ENCODE data around the gene GJD2. TPM values are rescaled to one million over a fixed set of nuclear protein-coding genes. Genes with fewer than 3 reads are reported as not detected.

GJD2 gene
- total and polyA plus RNA-seq, 4 donors = 0.13 TPM; not detected in 3

- no peak for ATAC-seq (ENCODE audit: low FRiP score)
- Histone ChIP-seq H3K4me3 (ENCODE audit: low read length in 2 of 2) (no peak overlapping the region), H3K27me3 (ENCODE audit: control insufficient read depth in 1 of 2, insufficient read depth in 2 of 2, low read length in 1 of 2) (no peaks in the 10 kb centered on the region), H3K4me1 (ENCODE audit: control insufficient read depth in 1 of 2, insufficient read depth in 2 of 2, low read length in 2 of 2) (no peaks in the 10 kb centered on the region), H3K9me3 (ENCODE audit: control insufficient read depth, low read length) (no peaks in the 10 kb centered on the region), H3K27ac (ENCODE audit: low read depth in 1 of 2, low read length in 2 of 2) (no peak overlapping the region), H3K36me3 (ENCODE audit: control insufficient read depth in 1 of 2, insufficient read depth in 2 of 2, low read length in 1 of 2) (no peaks in the 10 kb centered on the region)
- intact Hi-C loops (cut with DNase I) = no loop called here
- 91% methylated on average over 2 of the region's 2 CpGs for WGBS, 2 donors
- DNase-seq = no peak
These were observed 16.8 kb downstream of the GJD2 start for GRCh38 chr15:34738002-34738401.

GRCh38 chr15:34737477-34737876, 17.3 kb downstream of the GJD2 start:
- Histone ChIP-seq H3K27me3 (ENCODE audit: control insufficient read depth in 1 of 2, insufficient read depth in 2 of 2, low read length in 1 of 2) (no peaks in the 10 kb centered on the region), H3K9me3 (ENCODE audit: control insufficient read depth, low read length) (no peaks in the 10 kb centered on the region), H3K27ac (ENCODE audit: low read depth in 1 of 2, low read length in 2 of 2) (no peak overlapping the region), H3K4me3 (ENCODE audit: low read length in 2 of 2) (no peak overlapping the region), H3K36me3 (ENCODE audit: control insufficient read depth in 1 of 2, insufficient read depth in 2 of 2, low read length in 1 of 2) (no peaks in the 10 kb centered on the region), H3K4me1 (ENCODE audit: control insufficient read depth in 1 of 2, insufficient read depth in 2 of 2, low read length in 2 of 2) (no peaks in the 10 kb centered on the region)
- no peak for ATAC-seq (ENCODE audit: low FRiP score)
- 42 to 50% methylated on average over 3 of the region's 3 CpGs for WGBS, 2 donors
- intact Hi-C loops (cut with DNase I) = no loop called here
- DNase-seq = no peak

- ATAC-seq (ENCODE audit: low FRiP score) (no peak), DNase-seq (no peak)
- H3K9me3 ChIP-seq (ENCODE audit: control insufficient read depth, low read length) = no peaks in the 10 kb centered on the region
- no peaks in the 10 kb centered on the region for H3K27me3 ChIP-seq (ENCODE audit: control insufficient read depth in 1 of 2, insufficient read depth in 2 of 2, low read length in 1 of 2)
- whole genome bisulfite sequencing, 2 donors = 58 to 65% methylated on average over 5 of the region's 5 CpGs
- H3K27ac ChIP-seq (ENCODE audit: low read depth in 1 of 2, low read length in 2 of 2) = no peak overlapping the region
- H3K4me1 ChIP-seq (ENCODE audit: control insufficient read depth in 1 of 2, insufficient read depth in 2 of 2, low read length in 2 of 2) = no peaks in the 10 kb centered on the region
- H3K4me3 ChIP-seq (ENCODE audit: low read length in 2 of 2) = no peak overlapping the region
- intact Hi-C loops (cut with DNase I) = no loop called here
- H3K36me3 ChIP-seq (ENCODE audit: control insufficient read depth in 1 of 2, insufficient read depth in 2 of 2, low read length in 1 of 2) = no peaks in the 10 kb centered on the region
These were observed 20.5 kb downstream of the GJD2 start for GRCh38 chr15:34734303-34734702.

- H3K4me3 ChIP-seq (ENCODE audit: low read length in 2 of 2) = no peak overlapping the region
- no peak overlapping the region for H3K27ac ChIP-seq (ENCODE audit: low read depth in 1 of 2, low read length in 2 of 2)
- ATAC-seq (ENCODE audit: low FRiP score) (no peak), DNase-seq (no peak)
- H3K9me3 ChIP-seq (ENCODE audit: control insufficient read depth, low read length) = no peaks in the 10 kb centered on the region
- 80 to 81% methylated on average over 2 of the region's 2 CpGs for WGBS, 2 donors
- no peaks in the 10 kb centered on the region for H3K36me3 ChIP-seq (ENCODE audit: control insufficient read depth in 1 of 2, insufficient read depth in 2 of 2, low read length in 1 of 2)
- H3K4me1 ChIP-seq (ENCODE audit: control insufficient read depth in 1 of 2, insufficient read depth in 2 of 2, low read length in 2 of 2) = no peaks in the 10 kb centered on the region
- no peaks in the 10 kb centered on the region for H3K27me3 ChIP-seq (ENCODE audit: control insufficient read depth in 1 of 2, insufficient read depth in 2 of 2, low read length in 1 of 2)
- intact Hi-C loops (cut with DNase I) = no loop called here
These were observed 21.2 kb downstream of the GJD2 start for GRCh38 chr15:34733621-34734020.

- no peak for DNase-seq
- Histone ChIP-seq H3K9me3 (ENCODE audit: control insufficient read depth, low read length) (no peaks in the 10 kb centered on the region), H3K27ac (ENCODE audit: low read depth in 1 of 2, low read length in 2 of 2) (no peak overlapping the region), H3K4me3 (ENCODE audit: low read length in 2 of 2) (no peak overlapping the region), H3K4me1 (ENCODE audit: control insufficient read depth in 1 of 2, insufficient read depth in 2 of 2, low read length in 2 of 2) (no peaks in the 10 kb centered on the region), H3K27me3 (ENCODE audit: control insufficient read depth in 1 of 2, insufficient read depth in 2 of 2, low read length in 1 of 2) (no peaks in the 10 kb centered on the region), H3K36me3 (ENCODE audit: control insufficient read depth in 1 of 2, insufficient read depth in 2 of 2, low read length in 1 of 2) (no peaks in the 10 kb centered on the region)
- no peak for ATAC-seq (ENCODE audit: low FRiP score)
- intact Hi-C loops (cut with DNase I) = no loop called here
- 83 to 84% methylated on average over 6 of the region's 6 CpGs for WGBS, 2 donors
These were observed 22.4 kb downstream of the GJD2 start for GRCh38 chr15:34732430-34732829.

- 57 to 66% methylated on average over 3 of the region's 3 CpGs for WGBS, 2 donors
These were observed 24.1 kb downstream of the GJD2 start for GRCh38 chr15:34730701-34731100.

GRCh38 chr15:34729886-34730285, 24.9 kb downstream of the GJD2 start:
- 48 to 53% methylated on average over 1 of the region's 1 CpG for WGBS, 2 donors
- intact Hi-C loops (cut with DNase I) = no loop called here

More at GRCh38 chr15:34730701-34731100, 24.1 kb downstream of the GJD2 start:
- Histone ChIP-seq H3K27ac (ENCODE audit: low read depth in 1 of 2, low read length in 2 of 2) (no peak overlapping the region), H3K36me3 (ENCODE audit: control insufficient read depth in 1 of 2, insufficient read depth in 2 of 2, low read length in 1 of 2) (no peaks in the 10 kb centered on the region), H3K9me3 (ENCODE audit: control insufficient read depth, low read length) (no peaks in the 10 kb centered on the region), H3K4me1 (ENCODE audit: control insufficient read depth in 1 of 2, insufficient read depth in 2 of 2, low read length in 2 of 2) (peaks cover 0 to 5% of the 10 kb centered on the region in 2 donors), H3K4me3 (ENCODE audit: low read length in 2 of 2) (no peak overlapping the region), H3K27me3 (ENCODE audit: control insufficient read depth in 1 of 2, insufficient read depth in 2 of 2, low read length in 1 of 2) (no peaks in the 10 kb centered on the region)
- ATAC-seq (ENCODE audit: low FRiP score) (no peak), DNase-seq (no peak)
- intact Hi-C loops (cut with DNase I) = no loop called here

GRCh38 chr15:34729056-34729455, 25.7 kb downstream of the GJD2 start:
- Histone ChIP-seq H3K36me3 (ENCODE audit: control insufficient read depth in 1 of 2, insufficient read depth in 2 of 2, low read length in 1 of 2) (no peaks in the 10 kb centered on the region), H3K4me1 (ENCODE audit: control insufficient read depth in 1 of 2, insufficient read depth in 2 of 2, low read length in 2 of 2) (peaks cover 2 to 8% of the 10 kb centered on the region in 2 donors), H3K4me3 (ENCODE audit: low read length in 2 of 2) (no peak overlapping the region), H3K27ac (ENCODE audit: low read depth in 1 of 2, low read length in 2 of 2) (no peak overlapping the region), H3K27me3 (ENCODE audit: control insufficient read depth in 1 of 2, insufficient read depth in 2 of 2, low read length in 1 of 2) (no peaks in the 10 kb centered on the region), H3K9me3 (ENCODE audit: control insufficient read depth, low read length) (no peaks in the 10 kb centered on the region)
- intact Hi-C loops (cut with DNase I) = no loop called here
- 58 to 67% methylated on average over 2 of the region's 2 CpGs for WGBS, 2 donors
- DNase-seq (no peak), ATAC-seq (ENCODE audit: low FRiP score) (no peak)

More at GRCh38 chr15:34729886-34730285, 24.9 kb downstream of the GJD2 start:
- H3K9me3 ChIP-seq (ENCODE audit: control insufficient read depth, low read length) = no peaks in the 10 kb centered on the region
- H3K4me3 ChIP-seq (ENCODE audit: low read length in 2 of 2) = no peak overlapping the region
- DNase-seq (no peak), ATAC-seq (ENCODE audit: low FRiP score) (no peak)
- peaks cover 0 to 5% of the 10 kb centered on the region in 2 donors for H3K4me1 ChIP-seq (ENCODE audit: control insufficient read depth in 1 of 2, insufficient read depth in 2 of 2, low read length in 2 of 2)
- H3K27me3 ChIP-seq (ENCODE audit: control insufficient read depth in 1 of 2, insufficient read depth in 2 of 2, low read length in 1 of 2) = no peaks in the 10 kb centered on the region
- no peaks in the 10 kb centered on the region for H3K36me3 ChIP-seq (ENCODE audit: control insufficient read depth in 1 of 2, insufficient read depth in 2 of 2, low read length in 1 of 2)
- no peak overlapping the region for H3K27ac ChIP-seq (ENCODE audit: low read depth in 1 of 2, low read length in 2 of 2)

- intact Hi-C loops (cut with DNase I) = no loop called here
- ATAC-seq (ENCODE audit: low FRiP score) = no peak
- 75 to 78% methylated on average over 2 of the region's 2 CpGs for WGBS, 2 donors
- Histone ChIP-seq H3K4me3 (ENCODE audit: low read length in 2 of 2) (no peak overlapping the region), H3K4me1 (ENCODE audit: control insufficient read depth in 1 of 2, insufficient read depth in 2 of 2, low read length in 2 of 2) (peaks cover 2 to 8% of the 10 kb centered on the region in 2 donors), H3K9me3 (ENCODE audit: control insufficient read depth, low read length) (no peaks in the 10 kb centered on the region), H3K36me3 (ENCODE audit: control insufficient read depth in 1 of 2, insufficient read depth in 2 of 2, low read length in 1 of 2) (no peaks in the 10 kb centered on the region), H3K27ac (ENCODE audit: low read depth in 1 of 2, low read length in 2 of 2) (no peak overlapping the region), H3K27me3 (ENCODE audit: control insufficient read depth in 1 of 2, insufficient read depth in 2 of 2, low read length in 1 of 2) (no peaks in the 10 kb centered on the region)
- DNase-seq = no peak
These were observed 28.2 kb downstream of the GJD2 start for GRCh38 chr15:34726406-34727100.
